Left cardiac atrium (tissue), 4 donors: Measurements from ENCODE around the gene SLC15A5. TPM values are rescaled to one million over a fixed set of nuclear protein-coding genes. Genes with fewer than 3 reads are reported as not detected.

ENCODE experiments used
- ATAC-seq, 2 donors: fragments of 200-7000 bp; cut with Tn5 transposase; one replicate each; pipeline ENCODE4 v1.9.1; 2020; ENCODE audit warnings: mild to moderate bottlenecking in 2 of 2, moderate library complexity in 2 of 2
- DNase-seq: peaks from one replicate; pipeline ENCODE4 v3.0.0-alpha.2; 2020
- intact Hi-C, 2 donors: fragments of 100-400 bp; cut with DNase I; formaldehyde crosslinking; loops; one replicate each; pipeline versions ENCODE4 v1.14.1 to v1.15.1; 2022 to 2023
- long read RNA-seq: library from polyadenylated mRNA; unstranded; transcript quantifications from one replicate; pipeline ENCODE4 v2.0.0, GENCODE V29; 2021
- total RNA-seq, 2 donors: library from RNA; stranded (reverse); fragmentation: NEBNext Ultra II Directional; extraction: Animal tissue kit (Norgen Biotek cat#: 25700); gene quantifications; one replicate each; pipeline ENCODE4 v1.2.1, GENCODE V29; 2021
- donor health status: DM: no; HTN: yes; CAD: no.
- donor health status: DM: no; HTN: yes; CAD: no; lungs with severe emphysema.
- donor health status: DM: yes; HTN: yes; CAD: no.
- donor health status: Dilated cardiomyopathy.

Gene SLC15A5
- not detected for total RNA-seq
- long read RNA-seq = 0 reads

- DNase-seq = no peak
- ATAC-seq = no peak
- intact Hi-C loops = no loop called here
Observed at GRCh38 chr12:16277585-16277984, at the start of gene SLC15A5. SLC15A5 (minus strand) TSS chr12:16277685; CDS start chr12:16277685, 0 bp downstream.

- no peak for ATAC-seq
- intact Hi-C loops = no loop called here
- DNase-seq = no peak
Observed at GRCh38 chr12:16325426-16325825, 47.9 kb upstream of the SLC15A5 start.

GRCh38 chr12:16324772-16325171 lies 47.3 kb upstream of the SLC15A5 start:
- ATAC-seq (no peak), DNase-seq (no peak)
- intact Hi-C loops = no loop called here

- DNase-seq = no peak
- no peak for ATAC-seq
- intact Hi-C loops = no loop called here
Observed at GRCh38 chr12:16324272-16324671, 46.8 kb upstream of the SLC15A5 start.

- intact Hi-C loops = no loop called here
- ATAC-seq (no peak), DNase-seq (no peak)
Observed at GRCh38 chr12:16323638-16324037, 46.2 kb upstream of the SLC15A5 start.

GRCh38 chr12:16323010-16323409 lies 45.5 kb upstream of the SLC15A5 start:
- intact Hi-C loops = no loop called here
- ATAC-seq (no peak), DNase-seq (no peak)

GRCh38 chr12:16310934-16311333 lies 33.4 kb upstream of the SLC15A5 start:
- no peak for ATAC-seq
- intact Hi-C loops = no loop called here

GRCh38 chr12:16307856-16308475 lies 30.5 kb upstream of the SLC15A5 start:
- DNase-seq = no peak
- intact Hi-C loops = no loop called here
- peak in 1 of 2 donors; percentile 62 for ATAC-seq

More at GRCh38 chr12:16310934-16311333, 33.4 kb upstream of the SLC15A5 start:
- DNase-seq = no peak

GRCh38 chr12:16303939-16304338 lies 26.5 kb upstream of the SLC15A5 start:
- intact Hi-C loops = no loop called here
- DNase-seq (no peak), ATAC-seq (no peak)

GRCh38 chr12:16300736-16301135 lies 23.3 kb upstream of the SLC15A5 start:
- DNase-seq = peak; percentile 25
- peak; percentile 79 to 87 for ATAC-seq
- intact Hi-C loops = no loop called here

- intact Hi-C loops = no loop called here
- peak in 1 of 2 donors; percentile 70 for ATAC-seq
- DNase-seq = no peak
Observed at GRCh38 chr12:16300122-16300521, 22.6 kb upstream of the SLC15A5 start.

- ATAC-seq = peak in 1 of 2 donors; percentile 44
- intact Hi-C loops = no loop called here
Observed at GRCh38 chr12:16299403-16299802, 21.9 kb upstream of the SLC15A5 start.

GRCh38 chr12:16297521-16297920 lies 20.0 kb upstream of the SLC15A5 start:
- DNase-seq (no peak), ATAC-seq (no peak)
- intact Hi-C loops = no loop called here

More at GRCh38 chr12:16299403-16299802, 21.9 kb upstream of the SLC15A5 start:
- peak; percentile 23 for DNase-seq

- intact Hi-C loops = no loop called here
- DNase-seq (no peak), ATAC-seq (no peak)
Observed at GRCh38 chr12:16294376-16294956, 17.0 kb upstream of the SLC15A5 start.

GRCh38 chr12:16291032-16291431 lies 13.5 kb upstream of the SLC15A5 start:
- ATAC-seq (no peak), DNase-seq (no peak)
- intact Hi-C loops = no loop called here

- ATAC-seq = no peak
Observed at GRCh38 chr12:16285586-16285985, 8.1 kb upstream of the SLC15A5 start.

GRCh38 chr12:16282978-16283377 lies 5.5 kb upstream of the SLC15A5 start:
- no peak for ATAC-seq
- intact Hi-C loops = no loop called here
- DNase-seq = no peak

More at GRCh38 chr12:16285586-16285985, 8.1 kb upstream of the SLC15A5 start:
- no peak for DNase-seq
- intact Hi-C loops = no loop called here

- ATAC-seq (no peak), DNase-seq (no peak)
- intact Hi-C loops = no loop called here
Observed at GRCh38 chr12:16282081-16282480, 4.6 kb upstream of the SLC15A5 start.

- peak; percentile 29 to 93 for ATAC-seq
- no peak for DNase-seq
- intact Hi-C loops = no loop called here
Observed at GRCh38 chr12:16281157-16281556, 3.7 kb upstream of the SLC15A5 start.

- intact Hi-C loops = no loop called here
- DNase-seq (no peak), ATAC-seq (no peak)
Observed at GRCh38 chr12:16272222-16272621, 5.3 kb downstream of the SLC15A5 start.

- ATAC-seq = no peak
- intact Hi-C loops = no loop called here
- no peak for DNase-seq
Observed at GRCh38 chr12:16271062-16271461, 6.4 kb downstream of the SLC15A5 start.
